Measurements from ENCODE around the gene PSD2. TPM values are rescaled to one million over a fixed set of nuclear protein-coding genes. Genes with fewer than 3 reads are reported as not detected.

Gene PSD2
- total RNA-seq (under 1 TPM in 2 of 10 donors, not detected in 8; 0.08 to 0.09 TPM), polyA plus RNA-seq (under 1 TPM in 1 of 2 donors, not detected in 1; 0.03 TPM)
- long read RNA-seq, donor 1, partial matches to known transcripts, result 0 of 1 reads
- long read RNA-seq, donor 1, other reads (novel, unspliced or antisense), result 1 of 1 reads
- long read RNA-seq, donor 2, result 0 reads
- long read RNA-seq, donor 3, result 0 reads

DNA sequence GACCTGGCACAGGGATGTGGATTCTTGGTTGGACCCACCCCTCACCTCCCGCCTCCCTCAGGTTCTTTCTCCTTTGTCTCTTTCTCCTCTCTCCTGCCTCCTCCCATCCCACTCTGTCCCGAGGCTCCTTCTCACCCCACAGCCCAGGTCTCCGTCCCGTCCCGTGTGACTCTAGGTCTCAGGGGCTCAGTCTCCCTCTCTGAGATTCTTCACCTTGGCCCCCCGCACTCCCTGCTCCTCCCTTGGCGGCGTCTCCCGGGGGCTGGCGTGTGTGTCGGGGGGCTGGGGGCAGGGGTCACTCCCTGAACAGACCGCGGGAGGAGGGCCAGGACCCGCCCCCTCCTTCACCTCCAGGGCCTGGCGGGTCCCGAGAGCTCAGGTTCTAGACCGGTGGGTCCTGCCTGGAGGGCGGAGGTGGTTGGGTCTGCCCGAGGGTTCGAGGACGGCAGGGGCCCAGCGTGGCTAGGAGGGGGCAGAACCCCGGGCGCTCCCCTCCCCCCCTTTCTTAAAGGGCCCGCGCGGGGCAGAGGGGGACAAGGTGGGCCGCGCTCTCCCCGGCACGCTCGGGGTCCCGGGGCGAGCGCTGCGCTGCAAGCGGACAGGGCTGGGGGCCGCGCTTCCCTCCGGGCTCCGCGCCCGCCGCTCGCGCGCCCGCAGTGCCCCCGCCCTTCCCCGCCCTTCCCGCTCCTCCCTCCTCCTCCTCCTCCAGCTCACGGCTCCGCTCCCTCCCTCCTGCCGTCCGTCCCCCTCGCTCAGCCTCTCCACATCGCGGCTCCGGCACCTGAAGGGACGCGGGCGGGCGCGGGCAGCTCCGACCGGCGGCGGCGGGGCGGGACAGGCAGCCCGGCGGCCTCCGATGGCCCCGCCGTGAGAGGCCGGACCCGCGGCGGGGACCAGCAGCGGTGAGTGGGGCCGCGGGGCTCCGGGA lies at the start of gene PSD2:
Gene PSD2 (plus strand): TSS at position 735 of the 928 bp plus-strand sequence. CDS start 13,633 bp downstream, outside the sequence.
- WGBS, 2 donors, result 3 to 4% methylated on average over 61 to 83 of the region's 83 CpGs
- H3K27me3 ChIP-seq, result peaks cover 5 to 76% (median 57%) of the 10 kb centered on the region in 7 donors
- ATAC-seq, result peak in 3 of 8 donors; percentile 32 to 54 (median 37)
- no peak within 1 kb of the TSS for H3K27ac ChIP-seq
- intact Hi-C loops (cut with DNase I), result loop anchor here in 2 of 10 donors (5.0 to 10.0 kb wide), 3 partner anchors 42 to 349 kb away; no protein-coding TSS in a partner anchor
- no peaks in the 10 kb centered on the region for H3K9me3 ChIP-seq
- peaks cover 0 to 12% (median 5%) of the 10 kb centered on the region in 9 donors for H3K4me1 ChIP-seq
- TF ChIP-seq, protein P1, sequence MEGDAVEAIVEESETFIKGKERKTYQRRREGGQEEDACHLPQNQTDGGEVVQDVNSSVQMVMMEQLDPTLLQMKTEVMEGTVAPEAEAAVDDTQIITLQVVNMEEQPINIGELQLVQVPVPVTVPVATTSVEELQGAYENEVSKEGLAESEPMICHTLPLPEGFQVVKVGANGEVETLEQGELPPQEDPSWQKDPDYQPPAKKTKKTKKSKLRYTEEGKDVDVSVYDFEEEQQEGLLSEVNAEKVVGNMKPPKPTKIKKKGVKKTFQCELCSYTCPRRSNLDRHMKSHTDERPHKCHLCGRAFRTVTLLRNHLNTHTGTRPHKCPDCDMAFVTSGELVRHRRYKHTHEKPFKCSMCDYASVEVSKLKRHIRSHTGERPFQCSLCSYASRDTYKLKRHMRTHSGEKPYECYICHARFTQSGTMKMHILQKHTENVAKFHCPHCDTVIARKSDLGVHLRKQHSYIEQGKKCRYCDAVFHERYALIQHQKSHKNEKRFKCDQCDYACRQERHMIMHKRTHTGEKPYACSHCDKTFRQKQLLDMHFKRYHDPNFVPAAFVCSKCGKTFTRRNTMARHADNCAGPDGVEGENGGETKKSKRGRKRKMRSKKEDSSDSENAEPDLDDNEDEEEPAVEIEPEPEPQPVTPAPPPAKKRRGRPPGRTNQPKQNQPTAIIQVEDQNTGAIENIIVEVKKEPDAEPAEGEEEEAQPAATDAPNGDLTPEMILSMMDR (IDR thresholded peaks at IDR 0.05), result no peak
- peak within 1 kb of the TSS in 9 of 10 donors; percentile 19 to 53 (median 42) for H3K4me3 ChIP-seq
- peak in 1 of 2 donors; percentile 40 for DNase-seq
- H3K36me3 ChIP-seq, result no peaks in the 10 kb centered on the region

DNA sequence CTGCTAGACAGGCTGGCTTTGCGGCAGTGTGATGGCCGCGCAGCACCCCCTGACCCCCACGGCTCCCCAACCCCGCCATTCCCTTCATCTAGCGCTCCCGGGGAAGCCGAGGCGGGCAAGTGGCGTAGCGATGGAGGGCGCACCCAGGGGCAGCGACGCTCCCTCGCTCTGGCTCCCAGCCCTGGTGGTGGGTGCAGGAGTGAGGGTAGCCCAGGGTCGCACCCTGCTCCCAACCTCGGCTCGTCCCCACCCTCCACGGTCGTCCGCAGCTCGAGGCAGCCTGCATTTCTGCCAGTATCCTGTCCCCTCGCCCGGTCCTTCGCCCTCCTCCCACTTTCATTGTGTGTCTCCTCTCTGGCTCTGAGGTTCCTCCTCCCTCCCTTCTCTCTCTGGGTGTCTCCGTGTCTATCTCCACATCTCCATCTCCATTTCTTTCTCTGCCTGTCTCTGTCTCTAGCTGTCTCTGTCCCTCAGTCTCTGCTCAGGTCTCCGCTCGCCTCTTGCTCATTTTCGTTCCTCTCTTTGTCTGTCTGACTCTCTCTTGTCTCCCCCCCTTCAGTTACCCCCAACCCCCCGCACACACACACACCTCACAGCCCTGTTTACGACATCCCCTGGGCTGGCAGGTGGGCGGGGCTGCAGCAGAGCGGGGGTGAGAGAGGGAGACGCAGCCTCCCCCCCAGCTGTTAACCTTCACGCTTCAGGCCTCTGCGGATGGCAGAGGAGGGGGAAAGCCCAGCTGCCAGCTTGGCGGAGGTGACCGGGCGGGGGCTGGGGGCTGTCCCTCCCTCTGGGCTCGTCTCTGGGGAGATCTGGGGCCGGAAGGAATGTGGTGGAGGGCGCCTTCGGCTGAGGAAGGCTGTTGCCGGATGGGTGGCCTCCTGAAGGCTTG lies 48.7 kb upstream of the PSD2 start:
- intact Hi-C loops (cut with DNase I), result loop anchor here in 1 of 10 donors (5.0 kb wide), 1 partner anchor 35 kb away; no protein-coding TSS in a partner anchor
- no peaks in the 10 kb centered on the region for H3K36me3 ChIP-seq
- 2% methylated on average over 42 to 44 of the region's 44 CpGs for WGBS, 2 donors
- no peaks in the 10 kb centered on the region for H3K9me3 ChIP-seq
- peaks cover 6 to 68% (median 33%) of the 10 kb centered on the region in 7 donors for H3K27me3 ChIP-seq
- TF ChIP-seq, protein P1 (IDR thresholded peaks at IDR 0.05), result no peak
- peak overlapping the region; percentile 34 to 62 (median 49) for H3K4me3 ChIP-seq
- ATAC-seq (peak; percentile 7 to 28 (median 20)), DNase-seq (no peak)
- peak overlapping the region in 6 of 10 donors; percentile 4 to 70 (median 39) for H3K27ac ChIP-seq
- H3K4me1 ChIP-seq, result peaks cover 8 to 38% (median 35%) of the 10 kb centered on the region in 9 donors

DNA sequence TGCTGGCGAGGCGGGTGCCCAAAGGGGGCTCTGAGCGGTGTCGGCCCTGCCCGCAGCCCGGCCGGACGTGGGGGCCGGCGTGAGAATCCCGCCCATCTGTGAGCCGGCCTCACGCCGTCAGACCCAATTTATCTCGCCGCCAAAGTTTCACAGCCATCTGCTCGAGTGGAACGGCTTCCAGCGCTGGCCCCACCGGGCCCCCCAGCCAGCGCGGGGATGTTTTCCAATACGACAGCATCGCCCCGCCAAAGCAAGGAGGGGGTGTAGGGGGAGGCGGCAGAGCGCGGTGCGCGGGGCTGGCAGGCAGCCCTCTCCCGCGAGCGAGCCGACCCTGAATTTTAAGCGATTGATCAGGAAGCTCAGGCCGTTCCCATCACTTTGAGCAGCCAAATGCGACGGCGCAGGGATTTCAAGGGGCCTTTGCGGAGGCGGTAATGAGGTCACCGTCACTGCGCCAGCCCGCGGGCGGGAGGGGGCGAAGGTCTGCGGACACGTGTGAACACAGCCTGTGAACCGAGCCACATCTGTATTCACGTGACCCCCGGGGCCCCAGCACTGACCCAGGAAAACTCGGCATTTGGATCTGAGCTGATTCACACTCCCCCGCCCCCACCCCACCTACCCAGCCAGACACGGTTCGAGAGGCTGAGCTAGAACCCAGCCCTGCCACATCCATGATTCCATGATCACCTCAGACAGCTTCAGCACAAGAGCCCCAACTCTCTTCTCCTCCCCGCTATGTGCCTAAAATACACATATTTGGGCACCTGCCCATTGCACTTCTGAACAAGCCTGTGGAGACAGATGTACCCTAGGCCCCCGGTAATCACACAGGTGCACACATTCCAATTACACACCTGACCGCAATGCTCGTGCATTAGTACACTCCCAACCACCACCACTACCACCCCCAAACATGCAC lies 47.8 kb upstream of the PSD2 start:
- H3K27ac ChIP-seq, result peak overlapping the region in 6 of 10 donors; percentile 4 to 70 (median 39)
- ATAC-seq (peak; percentile 10 to 42 (median 32)), DNase-seq (peak; percentile 49)
- intact Hi-C loops (cut with DNase I), result loop anchor here in 1 of 10 donors (5.0 kb wide), 1 partner anchor 36 kb away; no protein-coding TSS in a partner anchor
- peaks cover 6 to 77% (median 41%) of the 10 kb centered on the region in 7 donors for H3K27me3 ChIP-seq
- TF ChIP-seq, protein P1 (IDR thresholded peaks at IDR 0.05), result no peak
- no peaks in the 10 kb centered on the region for H3K36me3 ChIP-seq
- H3K9me3 ChIP-seq, result no peaks in the 10 kb centered on the region
- WGBS, 2 donors, result 2 to 3% methylated on average over 60 of the region's 60 CpGs
- peak overlapping the region; percentile 14 to 62 (median 48) for H3K4me3 ChIP-seq
- peaks cover 8 to 38% (median 35%) of the 10 kb centered on the region in 9 donors for H3K4me1 ChIP-seq
